KMS-11 (cell line): Measurements from ENCODE around the gene CAMTA2.

Experiments
- H2AFZ ChIP-seq: fragments of 200-600 bp; sonication (generic); 2 replicates; pipeline ENCODE4 v1.6.1; 2016; ENCODE audit warnings: antibody characterized with exemption, mixed run types, low read depth
- H3K27ac ChIP-seq: fragments of 200-600 bp; sonication (generic); 2 replicates; pipeline ENCODE4 v1.6.1; 2016; ENCODE audit warnings: mild to moderate bottlenecking, mixed run types
- H3K27me3 ChIP-seq: fragments of 200-600 bp; sonication (generic); 2 replicates; pipeline ENCODE4 v1.6.1; 2017; ENCODE audit warnings: mild to moderate bottlenecking, low read depth, mixed run types, moderate library complexity; ENCODE audit not compliant: insufficient read depth
- H3K36me3 ChIP-seq: fragments of 200-600 bp; sonication (generic); 2 replicates; pipeline ENCODE4 v1.6.1; 2017; ENCODE audit warnings: mild to moderate bottlenecking, mixed run types; ENCODE audit not compliant: insufficient read depth
- H3K4me1 ChIP-seq: fragments of 200-600 bp; sonication (generic); 2 replicates; pipeline ENCODE4 v1.6.1; 2016; ENCODE audit warnings: mild to moderate bottlenecking, low read depth, mixed run types; ENCODE audit not compliant: poor library complexity, severe bottlenecking
- H3K4me2 ChIP-seq: fragments of 200-600 bp; sonication (generic); 2 replicates; pipeline ENCODE4 v1.7.0; 2016; ENCODE audit warnings: mild to moderate bottlenecking, mixed run types
- H3K4me3 ChIP-seq: fragments of 200-600 bp; sonication (generic); IDR thresholded peaks from 2 replicates; pipeline ENCODE4 v1.6.1; 2017; ENCODE audit warnings: low read depth, low read length, mixed read lengths; ENCODE audit not compliant: insufficient read depth
- H3K79me2 ChIP-seq: fragments of 200-600 bp; sonication (generic); 2 replicates; pipeline ENCODE4 v1.6.1; 2016; ENCODE audit warnings: low read depth, mixed run types; ENCODE audit not compliant: insufficient read depth
- H3K9ac ChIP-seq: fragments of 200-600 bp; sonication (generic); 2 replicates; pipeline ENCODE4 v1.6.1; 2016; ENCODE audit warnings: mild to moderate bottlenecking, mixed run types
- H4K20me1 ChIP-seq: fragments of 200-600 bp; sonication (generic); 2 replicates; pipeline ENCODE4 v1.6.1; 2016; ENCODE audit warnings: mild to moderate bottlenecking, mixed run types; ENCODE audit not compliant: insufficient read depth
- CTCF ChIP-seq: fragments of 200-600 bp; sonication (generic); conservative IDR thresholded peaks from 2 replicates; pipeline ENCODE4 v1.6.1; 2017; ENCODE audit warnings: low read depth, mild to moderate bottlenecking, antibody characterized with exemption, low read length, moderate library complexity, mixed read lengths

Gene CAMTA2

GRCh38 chr17:4972752-4973151 is 14.7 kb downstream of the CAMTA2 start:
- no peak for TF ChIP-seq CTCF
- Histone ChIP-seq H3K27ac (no peak overlapping the region), H3K36me3 (no peaks in the 10 kb centered on the region), H2AFZ (no peak overlapping the region), H3K4me3 (no peak overlapping the region), H4K20me1 (no peaks in the 10 kb centered on the region), H3K4me1 (no peaks in the 10 kb centered on the region), H3K27me3 (no peaks in the 10 kb centered on the region), H3K9ac (no peak overlapping the region), H3K79me2 (no peaks in the 10 kb centered on the region), H3K4me2 (no peak overlapping the region)

- H3K4me2 ChIP-seq = no peak overlapping the region
- no peak for TF ChIP-seq CTCF
- H3K4me3 ChIP-seq = no peak overlapping the region
- no peaks in the 10 kb centered on the region for H3K4me1 ChIP-seq
- H3K79me2 ChIP-seq = no peaks in the 10 kb centered on the region
- H4K20me1 ChIP-seq = no peaks in the 10 kb centered on the region
- H3K27ac ChIP-seq = no peak overlapping the region
- H2AFZ ChIP-seq = no peak overlapping the region
- no peaks in the 10 kb centered on the region for H3K27me3 ChIP-seq
- H3K36me3 ChIP-seq = no peaks in the 10 kb centered on the region
- no peak overlapping the region for H3K9ac ChIP-seq
Measured at GRCh38 chr17:4972322-4972721, 15.2 kb downstream of the CAMTA2 start.

- no peak overlapping the region for H3K27ac ChIP-seq
- H3K4me2 ChIP-seq = no peak overlapping the region
- TF ChIP-seq CTCF = no peak
- H4K20me1 ChIP-seq = no peaks in the 10 kb centered on the region
- no peaks in the 10 kb centered on the region for H3K27me3 ChIP-seq
- no peaks in the 10 kb centered on the region for H3K4me1 ChIP-seq
- H3K4me3 ChIP-seq = no peak overlapping the region
- no peak overlapping the region for H3K9ac ChIP-seq
- no peaks in the 10 kb centered on the region for H3K36me3 ChIP-seq
- H3K79me2 ChIP-seq = no peaks in the 10 kb centered on the region
- H2AFZ ChIP-seq = no peak overlapping the region
Measured at GRCh38 chr17:4971826-4972225, 15.6 kb downstream of the CAMTA2 start.

- Histone ChIP-seq H3K4me2 (no peak overlapping the region), H2AFZ (no peak overlapping the region), H4K20me1 (no peaks in the 10 kb centered on the region), H3K4me1 (no peaks in the 10 kb centered on the region), H3K4me3 (no peak overlapping the region), H3K79me2 (no peaks in the 10 kb centered on the region), H3K27ac (no peak overlapping the region), H3K36me3 (no peaks in the 10 kb centered on the region), H3K9ac (no peak overlapping the region), H3K27me3 (no peaks in the 10 kb centered on the region)
- TF ChIP-seq CTCF = no peak
Measured at GRCh38 chr17:4970273-4970672, 17.2 kb downstream of the CAMTA2 start.
